HEK293 (cell line): ENCODE results near the gene KIDINS220.

Experiments
- CTCF ChIP-seq: fragments of 450-650 bp; formaldehyde crosslinking; IDR thresholded peaks from 2 replicates; pipeline ENCODE4 v1.5.1; 2016; ENCODE audit warnings: missing biosample characterization, missing genetic modification characterization
- FEZF1 ChIP-seq: fragments of 450-650 bp; formaldehyde crosslinking; IDR thresholded peaks from 2 replicates; pipeline ENCODE4 v1.5.1; 2016; ENCODE audit warnings: missing biosample characterization, missing genetic modification characterization
- HOXA7 ChIP-seq: sonication (generic); formaldehyde crosslinking; IDR thresholded peaks from 2 replicates; pipeline ENCODE4 v1.8.1; 2022; ENCODE audit warnings: missing genetic modification reagents, borderline replicate concordance
- MYNN ChIP-seq: fragments of 450-650 bp; formaldehyde crosslinking; IDR thresholded peaks from 2 replicates; pipeline ENCODE4 v1.5.1; 2016; ENCODE audit warnings: missing biosample characterization, missing genetic modification characterization, borderline replicate concordance
- SALL2 ChIP-seq: fragments of 450-650 bp; formaldehyde crosslinking; IDR thresholded peaks from 2 replicates; pipeline ENCODE4 v1.5.0; 2017; ENCODE audit warnings: missing biosample characterization, mild to moderate bottlenecking, missing genetic modification characterization, borderline replicate concordance
- SP2 ChIP-seq: fragments of 450-650 bp; formaldehyde crosslinking; IDR thresholded peaks from 2 replicates; pipeline ENCODE4 v1.5.1; 2016; ENCODE audit warnings: missing biosample characterization, missing genetic modification characterization
- TCF7L2 ChIP-seq: IDR thresholded peaks from 2 replicates; pipeline ENCODE4 v1.6.1; 2011; ENCODE audit warnings: low read depth, mild to moderate bottlenecking, inconsistent platforms, low read length, moderate library complexity, borderline replicate concordance
- WT1 ChIP-seq: fragments of 450-650 bp; formaldehyde crosslinking; IDR thresholded peaks from 2 replicates; pipeline ENCODE4 v1.5.1; 2016; ENCODE audit warnings: missing biosample characterization, missing genetic modification characterization
- ZEB2 ChIP-seq: fragments of 450-650 bp; formaldehyde crosslinking; IDR thresholded peaks from 2 replicates; pipeline ENCODE4 v1.5.1; 2016; ENCODE audit warnings: missing biosample characterization, missing genetic modification characterization
- ZNF239 ChIP-seq: fragments of 450-650 bp; formaldehyde crosslinking; IDR thresholded peaks from 2 replicates; pipeline ENCODE4 v1.5.1; 2016; ENCODE audit warnings: missing biosample characterization, missing genetic modification characterization
- ZNF24 ChIP-seq: fragments of 450-650 bp; formaldehyde crosslinking; IDR thresholded peaks from 2 replicates; pipeline ENCODE4 v1.5.1; 2016; ENCODE audit warnings: missing biosample characterization, missing genetic modification characterization
- ZNF274 ChIP-seq, 2 experiments: fragments of 200-500 bp in 1 of 2; fragments of 450-650 bp in 1 of 2; sonication (Bioruptor generic) in 1 of 2; formaldehyde crosslinking in 1 of 2; IDR thresholded peaks; 2 replicates each; pipeline versions ENCODE4 v1.5.1 to v1.6.1; 2014 to 2016; ENCODE audit warnings: borderline replicate concordance in 1 of 2, inconsistent platforms in 1 of 2, low read length in 1 of 2, missing biosample characterization in 1 of 2, missing genetic modification characterization in 1 of 2
- ZNF843 ChIP-seq: fragments of 450-650 bp; formaldehyde crosslinking; IDR thresholded peaks from 2 replicates; pipeline ENCODE4 v1.5.1; 2016; ENCODE audit warnings: missing biosample characterization, missing genetic modification characterization

- TF ChIP-seq CTCF (tag by site-specific recombination) (no peak), MYNN (tag by site-specific recombination) (no peak), HOXA7 (no peak), SP2 (tag by site-specific recombination) (no peak), ZNF239 (tag by site-specific recombination) (no peak), TCF7L2 (no peak), ZNF24 (tag by site-specific recombination) (no peak), FEZF1 (no peak), ZEB2 (tag by site-specific recombination) (no peak), SALL2 (tag by site-specific recombination) (no peak), ZNF843 (tag by site-specific recombination) (no peak), WT1 (tag by site-specific recombination) (no peak), ZNF274 (IDR thresholded peaks at IDR 0.05; ENCODE audit: low read length) (no peak), ZNF274 (tag by site-specific recombination; IDR thresholded peaks at IDR 0.05; ENCODE audit: borderline replicate concordance) (no peak)
These were observed 81.2 kb downstream of the KIDINS220 start for GRCh38 chr2:8756230-8756629.
